ENCODE results near the gene ZXDC.

The ZXDC gene

GRCh38 chr3:126475413-126476114 lies at the start of gene ZXDC:
ZXDC (minus strand) TSS chr3:126475891; CDS start chr3:126475865, 26 bp downstream.
- Histone ChIP-seq H3K27ac (peak within 1 kb of the TSS; percentile 76), H3K4me3 (ENCODE audit: low read depth, low read length) (peak within 1 kb of the TSS; percentile 55), H3K36me3 (peaks cover 29% of the 10 kb centered on the region), H3K27me3 (ENCODE audit: insufficient read depth, low read depth, severe bottlenecking) (no peaks in the 10 kb centered on the region), H3K9me3 (ENCODE audit: severe bottlenecking) (no peaks in the 10 kb centered on the region)
- TF ChIP-seq CTCF (IDR thresholded peaks at IDR 0.05; ENCODE audit: low read depth, low read length): peak; percentile 71
- DNase-seq: peak; percentile 90

- no peak overlapping the region for H3K4me3 ChIP-seq (ENCODE audit: low read depth, low read length)
- no peaks in the 10 kb centered on the region for H3K9me3 ChIP-seq (ENCODE audit: severe bottlenecking)
- no peak for DNase-seq
- no peaks in the 10 kb centered on the region for H3K36me3 ChIP-seq
- no peak overlapping the region for H3K27ac ChIP-seq
- no peak for TF ChIP-seq CTCF (IDR thresholded peaks at IDR 0.05; ENCODE audit: low read depth, low read length)
- peaks cover 4% of the 10 kb centered on the region for H3K27me3 ChIP-seq (ENCODE audit: insufficient read depth, low read depth, severe bottlenecking)
These were observed 49.6 kb upstream of the ZXDC start for GRCh38 chr3:126525091-126525852.

- no peaks in the 10 kb centered on the region for H3K9me3 ChIP-seq (ENCODE audit: severe bottlenecking)
- peaks cover 4% of the 10 kb centered on the region for H3K27me3 ChIP-seq (ENCODE audit: insufficient read depth, low read depth, severe bottlenecking)
- H3K27ac ChIP-seq: no peak overlapping the region
- TF ChIP-seq CTCF (IDR thresholded peaks at IDR 0.05; ENCODE audit: low read depth, low read length): 0 out of 2 replicates have a peak, but pooled peaks have one; percentile 0
- H3K36me3 ChIP-seq: no peaks in the 10 kb centered on the region
- peak; percentile 48 for DNase-seq
- peak overlapping the region; percentile 48 for H3K4me3 ChIP-seq (ENCODE audit: low read depth, low read length)
These were observed 48.8 kb upstream of the ZXDC start for GRCh38 chr3:126524429-126524988.

GRCh38 chr3:126523745-126524428 lies 48.2 kb upstream of the ZXDC start, which contains the start of gene CHST13:
CHST13 (plus strand) TSS chr3:126524155; CDS start chr3:126524333, 178 bp downstream.
- Histone ChIP-seq H3K27ac (no peak within 1 kb of the TSS), H3K27me3 (ENCODE audit: insufficient read depth, low read depth, severe bottlenecking) (peaks cover 4% of the 10 kb centered on the region), H3K9me3 (ENCODE audit: severe bottlenecking) (no peaks in the 10 kb centered on the region), H3K36me3 (no peaks in the 10 kb centered on the region), H3K4me3 (ENCODE audit: low read depth, low read length) (peak within 1 kb of the TSS; percentile 48)
- TF ChIP-seq CTCF (IDR thresholded peaks at IDR 0.05; ENCODE audit: low read depth, low read length): peak; percentile 16; the same call in 1 of the 2 replicates
- DNase-seq: peak; percentile 68

- Histone ChIP-seq H3K36me3 (no peaks in the 10 kb centered on the region), H3K9me3 (ENCODE audit: severe bottlenecking) (no peaks in the 10 kb centered on the region), H3K4me3 (ENCODE audit: low read depth, low read length) (no peak overlapping the region), H3K27me3 (ENCODE audit: insufficient read depth, low read depth, severe bottlenecking) (peaks cover 4% of the 10 kb centered on the region), H3K27ac (no peak overlapping the region)
- DNase-seq: peak; percentile 67
- peak; percentile 82 for TF ChIP-seq CTCF (IDR thresholded peaks at IDR 0.05; ENCODE audit: low read depth, low read length)
These were observed 46.7 kb upstream of the ZXDC start for GRCh38 chr3:126522363-126522788.
